Activated effector memory CD4-positive, alpha-beta T cell treated with Interleukin-2 at 50 U/mL for 16 hours (primary cell): Measurements from ENCODE around the gene DENND1C.
"Not testable (repeated sequence)": the region's sequence is repeated elsewhere in the genome, so short reads cannot be mapped to it uniquely, and the experiment has no call there.

Experiments used
- DNase-seq: peaks from one replicate; pipeline ENCODE4 v3.0.0-alpha.2; 2020

The DENND1C gene

GRCh38 chr19:6481541-6482342, at the start of gene DENND1C:
Gene DENND1C (minus strand): TSS chr19:6481787. CDS start chr19:6481695, 92 bp downstream.
- DNase-seq: peak; percentile 65

- peak; percentile 68 for DNase-seq
These were observed 49.0 kb upstream of the DENND1C start, which contains the start of gene TNFSF9 for GRCh38 chr19:6530386-6531162. Gene TNFSF9 (plus strand): TSS chr19:6531026. CDS start chr19:6531037, 11 bp downstream.

- DNase-seq: no peak
These were observed 48.4 kb upstream of the DENND1C start for GRCh38 chr19:6529937-6530385.

- no peak for DNase-seq
These were observed 47.8 kb upstream of the DENND1C start for GRCh38 chr19:6529351-6529750.

GRCh38 chr19:6528544-6529121, 47.0 kb upstream of the DENND1C start:
- DNase-seq: no peak

GRCh38 chr19:6527893-6528543, 46.4 kb upstream of the DENND1C start:
- no peak for DNase-seq

- no peak for DNase-seq
These were observed 42.7 kb upstream of the DENND1C start for GRCh38 chr19:6524311-6524710.

GRCh38 chr19:6522712-6523111, 41.1 kb upstream of the DENND1C start:
- no peak for DNase-seq

- peak; percentile 38 for DNase-seq
These were observed 40.4 kb upstream of the DENND1C start for GRCh38 chr19:6521718-6522646.

- DNase-seq: no peak
These were observed 37.7 kb upstream of the DENND1C start for GRCh38 chr19:6519289-6519688.

GRCh38 chr19:6518145-6518911, 36.7 kb upstream of the DENND1C start:
- no peak for DNase-seq

GRCh38 chr19:6516659-6517291, 35.2 kb upstream of the DENND1C start:
- peak; percentile 81 for DNase-seq

GRCh38 chr19:6516018-6516658, 34.6 kb upstream of the DENND1C start:
- peak; percentile 42 for DNase-seq

GRCh38 chr19:6514926-6515544, 33.4 kb upstream of the DENND1C start:
- DNase-seq: no peak

GRCh38 chr19:6514089-6514488, 32.5 kb upstream of the DENND1C start:
- DNase-seq: no peak

- no peak for DNase-seq
These were observed 29.0 kb upstream of the DENND1C start for GRCh38 chr19:6510618-6511017.

- DNase-seq: no peak
These were observed 27.8 kb upstream of the DENND1C start for GRCh38 chr19:6509118-6509971.

- DNase-seq: not testable (repeated sequence)
These were observed 26.6 kb upstream of the DENND1C start for GRCh38 chr19:6508028-6508771.
